Mesendoderm (in vitro differentiated cells): ENCODE data around the gene SHC3.

Experiments used
- DNase-seq: peaks from one replicate; pipeline ENCODE4 v3.0.0; 2013
- H2AK5ac ChIP-seq: 2 replicates; pipeline ENCODE4 v1.6.1; 2013; ENCODE audit warnings: low read length, inconsistent platforms
- H2BK120ac ChIP-seq: 2 replicates; pipeline ENCODE4 v1.6.1; 2013; ENCODE audit warnings: low read depth, mild to moderate bottlenecking, low read length, moderate library complexity, mixed read lengths
- H2BK15ac ChIP-seq: replicated peaks from 2 replicates; pipeline ENCODE4 v1.6.1; 2013; ENCODE audit warnings: low read depth, mild to moderate bottlenecking, moderate library complexity
- H2BK5ac ChIP-seq: 2 replicates; pipeline ENCODE4 v1.6.1; 2013; ENCODE audit warnings: low read length, inconsistent platforms
- H3K18ac ChIP-seq: 2 replicates; pipeline ENCODE4 v1.6.1; 2013; ENCODE audit warnings: mild to moderate bottlenecking, low read length, mixed read lengths
- H3K23ac ChIP-seq: one replicate; pipeline ENCODE4 v1.6.1; 2013; ENCODE audit warnings: low read length
- H3K27ac ChIP-seq: 2 replicates; pipeline ENCODE4 v1.5.1; 2013; ENCODE audit warnings: low read depth, mild to moderate bottlenecking, inconsistent platforms, low read length, moderate library complexity
- H3K27me3 ChIP-seq: 2 replicates; pipeline ENCODE4 v1.6.1; 2013; ENCODE audit warnings: low read length, control low read depth, mild to moderate bottlenecking, inconsistent platforms; ENCODE audit not compliant: insufficient read depth, poor library complexity
- H3K36me3 ChIP-seq: 2 replicates; pipeline ENCODE4 v1.6.1; 2013; ENCODE audit warnings: low read length, inconsistent platforms; ENCODE audit not compliant: control insufficient read depth, insufficient read depth
- H3K4ac ChIP-seq: one replicate; pipeline ENCODE4 v1.6.1; 2013; ENCODE audit warnings: low read depth, mild to moderate bottlenecking, low read length, moderate library complexity
- H3K4me1 ChIP-seq: 2 replicates; pipeline ENCODE4 v1.6.1; 2013; ENCODE audit warnings: low read depth, low read length, inconsistent platforms; ENCODE audit not compliant: control insufficient read depth
- H3K4me2 ChIP-seq: 2 replicates; pipeline ENCODE4 v1.6.1; 2013; ENCODE audit warnings: low read length
- H3K4me3 ChIP-seq: 2 replicates; pipeline ENCODE4 v1.5.1; 2013; ENCODE audit warnings: mild to moderate bottlenecking, low read length
- H3K56ac ChIP-seq: one replicate; pipeline ENCODE4 v1.6.1; 2013; ENCODE audit warnings: low read length
- H3K79me1 ChIP-seq: 2 replicates; pipeline ENCODE4 v1.6.1; 2013; ENCODE audit warnings: low read length, inconsistent platforms
- H3K79me2 ChIP-seq: 2 replicates; pipeline ENCODE4 v1.6.1; 2013; ENCODE audit warnings: mild to moderate bottlenecking, low read length; ENCODE audit not compliant: control insufficient read depth, insufficient read depth
- H3K9ac ChIP-seq: 2 replicates; pipeline ENCODE4 v1.6.1; 2013; ENCODE audit warnings: low read length, inconsistent platforms
- H4K5ac ChIP-seq: one replicate; pipeline ENCODE4 v1.6.1; 2013; ENCODE audit warnings: low read length
- H4K8ac ChIP-seq: one replicate; pipeline ENCODE4 v1.6.1; 2013; ENCODE audit warnings: low read depth, mild to moderate bottlenecking, control low read depth, low read length, moderate library complexity
- WGBS: extraction: QIAGEN DNeasy Blood & Tissue Kit; methylation state at CpG from one replicate; pipeline ENCODE4 v1.1.7; 2013; ENCODE audit warnings: low lambda C conversion rate, missing lambda C conversion rate; ENCODE audit not compliant: insufficient coverage; ENCODE audit errors: extremely low coverage; 5-methylcytosine and 5-hydroxymethylcytosine counted together

SHC3 gene

GRCh38 chr9:88983865-88984542, 194.6 kb downstream of the SHC3 start:
- H2AK5ac ChIP-seq: no peak overlapping the region
- no peaks in the 10 kb centered on the region for H3K27me3 ChIP-seq
- DNase-seq: no peak
- no peak overlapping the region for H2BK15ac ChIP-seq
- H2BK5ac ChIP-seq: no peak overlapping the region
- no peak overlapping the region for H3K4me2 ChIP-seq
- no peaks in the 10 kb centered on the region for H3K4me1 ChIP-seq
- H3K79me1 ChIP-seq: no peaks in the 10 kb centered on the region
- H4K8ac ChIP-seq: no peak overlapping the region
- no CpG with 5 or more reads among the region's 2 CpGs for WGBS
- H3K36me3 ChIP-seq: no peaks in the 10 kb centered on the region
- no peak overlapping the region for H3K18ac ChIP-seq
- H3K56ac ChIP-seq: no peak overlapping the region
- no peak overlapping the region for H3K9ac ChIP-seq
- H2BK120ac ChIP-seq: no peak overlapping the region
- H3K23ac ChIP-seq: no peak overlapping the region
- H3K79me2 ChIP-seq: no peaks in the 10 kb centered on the region
- H4K5ac ChIP-seq: no peak overlapping the region
- H3K4me3 ChIP-seq: no peak overlapping the region
- H3K4ac ChIP-seq: no peak overlapping the region
- H3K27ac ChIP-seq: no peak overlapping the region

DNA sequence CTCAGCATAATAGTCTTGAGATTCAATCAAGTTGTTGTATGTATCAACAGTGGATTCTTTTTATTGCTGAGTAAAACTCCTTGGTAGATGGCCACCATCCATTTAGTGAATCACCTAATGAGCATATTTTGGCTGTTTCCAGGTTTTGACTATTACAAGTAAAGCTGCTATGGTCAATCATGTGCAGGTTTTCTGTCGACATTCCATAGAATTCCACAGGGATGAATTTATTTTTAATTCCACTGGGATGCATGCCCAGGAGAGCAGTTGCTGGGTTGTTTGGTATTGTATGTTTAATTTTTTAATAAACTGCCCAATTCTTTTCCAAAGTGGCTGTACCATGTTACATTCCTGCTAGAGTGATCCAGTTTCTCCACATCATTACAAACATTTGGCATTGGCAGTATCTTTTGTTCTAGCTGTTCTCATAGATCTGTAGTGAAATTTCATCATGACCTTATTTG, 197.8 kb downstream of the SHC3 start:
- whole genome bisulfite sequencing: no CpG with 5 or more reads among the region's 1 CpG
- H3K4me2 ChIP-seq: no peak overlapping the region
- H3K56ac ChIP-seq: no peak overlapping the region
- H3K27ac ChIP-seq: no peak overlapping the region
- H3K18ac ChIP-seq: no peak overlapping the region
- no peak overlapping the region for H2BK15ac ChIP-seq
- H3K4me3 ChIP-seq: no peak overlapping the region
- H2BK120ac ChIP-seq: no peak overlapping the region
- H3K4me1 ChIP-seq: no peaks in the 10 kb centered on the region
- no peak overlapping the region for H2BK5ac ChIP-seq
- H4K8ac ChIP-seq: no peak overlapping the region
- H3K23ac ChIP-seq: no peak overlapping the region
- no peak overlapping the region for H3K4ac ChIP-seq
- H3K79me2 ChIP-seq: no peaks in the 10 kb centered on the region
- H2AK5ac ChIP-seq: no peak overlapping the region
- no peaks in the 10 kb centered on the region for H3K36me3 ChIP-seq
- H3K27me3 ChIP-seq: no peaks in the 10 kb centered on the region
- no peaks in the 10 kb centered on the region for H3K79me1 ChIP-seq
- H3K9ac ChIP-seq: no peak overlapping the region
- H4K5ac ChIP-seq: no peak overlapping the region
- DNase-seq: no peak

DNA sequence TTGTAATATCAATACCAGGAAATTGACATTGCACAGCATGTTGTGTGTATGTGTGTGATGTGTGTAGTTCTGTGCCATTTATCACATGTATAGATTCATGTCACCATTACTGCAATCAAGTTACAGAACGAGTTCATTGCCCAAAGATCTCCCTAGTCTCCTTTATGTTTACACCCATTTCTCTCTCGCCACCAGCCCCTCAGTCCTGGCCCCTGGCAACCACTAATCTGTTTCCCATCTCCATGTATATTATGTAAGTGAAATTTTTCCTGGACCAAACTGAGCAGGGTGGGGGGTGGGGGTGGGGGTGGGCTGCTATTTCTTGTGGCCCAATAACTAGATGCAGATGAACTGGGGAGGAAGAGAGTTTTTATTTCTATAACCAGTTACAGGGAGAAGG, 198.8 kb downstream of the SHC3 start:
- Histone ChIP-seq H3K79me1 (no peaks in the 10 kb centered on the region), H3K36me3 (no peaks in the 10 kb centered on the region), H3K79me2 (no peaks in the 10 kb centered on the region), H4K8ac (no peak overlapping the region), H2BK5ac (no peak overlapping the region), H3K56ac (no peak overlapping the region), H2BK120ac (no peak overlapping the region), H3K4me2 (no peak overlapping the region), H3K27ac (no peak overlapping the region), H3K18ac (no peak overlapping the region), H3K27me3 (no peaks in the 10 kb centered on the region), H3K23ac (no peak overlapping the region), H2BK15ac (no peak overlapping the region), H3K4ac (no peak overlapping the region), H3K4me1 (no peaks in the 10 kb centered on the region), H3K9ac (no peak overlapping the region), H4K5ac (no peak overlapping the region), H3K4me3 (no peak overlapping the region), H2AK5ac (no peak overlapping the region)
- no peak for DNase-seq
- no CpG with 5 or more reads among the region's 2 CpGs for WGBS

- H3K27ac ChIP-seq: no peak overlapping the region
- no peak overlapping the region for H3K23ac ChIP-seq
- H3K56ac ChIP-seq: no peak overlapping the region
- no peak overlapping the region for H3K4ac ChIP-seq
- no peak overlapping the region for H3K4me3 ChIP-seq
- no peak overlapping the region for H2BK120ac ChIP-seq
- H3K27me3 ChIP-seq: no peaks in the 10 kb centered on the region
- H4K8ac ChIP-seq: no peak overlapping the region
- no peak overlapping the region for H4K5ac ChIP-seq
- no peaks in the 10 kb centered on the region for H3K79me1 ChIP-seq
- H2BK15ac ChIP-seq: no peak overlapping the region
- no peaks in the 10 kb centered on the region for H3K36me3 ChIP-seq
- no peak overlapping the region for H2AK5ac ChIP-seq
- no peaks in the 10 kb centered on the region for H3K4me1 ChIP-seq
- no peak overlapping the region for H2BK5ac ChIP-seq
- WGBS: no CpG with 5 or more reads among the region's 2 CpGs
- no peaks in the 10 kb centered on the region for H3K79me2 ChIP-seq
- H3K9ac ChIP-seq: no peak overlapping the region
- H3K18ac ChIP-seq: no peak overlapping the region
- H3K4me2 ChIP-seq: no peak overlapping the region
- DNase-seq: no peak
Measured at GRCh38 chr9:88979021-88979420, 199.6 kb downstream of the SHC3 start.

DNA sequence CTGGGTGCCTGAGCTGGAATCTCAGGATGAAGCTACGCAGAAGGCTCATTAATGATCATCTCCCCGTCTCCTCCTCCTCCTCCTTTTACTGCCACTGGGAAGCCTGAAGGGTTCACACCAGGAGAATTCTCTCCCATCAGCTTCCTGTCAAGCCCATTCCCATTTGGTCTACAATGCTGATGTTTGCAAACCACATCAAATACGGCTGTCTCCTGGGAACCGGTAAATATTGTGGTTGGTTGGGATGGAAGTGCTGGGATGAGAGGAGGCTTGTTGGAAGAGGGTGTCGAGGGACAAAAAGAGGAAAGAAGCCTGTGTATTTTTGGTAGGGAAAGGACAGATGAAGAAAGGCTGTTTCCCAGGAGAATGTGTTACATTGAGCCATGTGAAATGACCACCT, 200.6 kb downstream of the SHC3 start:
- no peak overlapping the region for H3K27ac ChIP-seq
- no CpG with 5 or more reads among the region's 5 CpGs for WGBS
- H3K36me3 ChIP-seq: no peaks in the 10 kb centered on the region
- H3K4me1 ChIP-seq: no peaks in the 10 kb centered on the region
- H3K23ac ChIP-seq: no peak overlapping the region
- H2AK5ac ChIP-seq: no peak overlapping the region
- H3K4me2 ChIP-seq: no peak overlapping the region
- peak; percentile 47 for DNase-seq
- H2BK120ac ChIP-seq: no peak overlapping the region
- no peak overlapping the region for H3K18ac ChIP-seq
- no peak overlapping the region for H4K8ac ChIP-seq
- no peaks in the 10 kb centered on the region for H3K27me3 ChIP-seq
- no peaks in the 10 kb centered on the region for H3K79me2 ChIP-seq
- H2BK15ac ChIP-seq: no peak overlapping the region
- H3K56ac ChIP-seq: no peak overlapping the region
- no peak overlapping the region for H4K5ac ChIP-seq
- H3K9ac ChIP-seq: no peak overlapping the region
- H3K79me1 ChIP-seq: no peaks in the 10 kb centered on the region
- no peak overlapping the region for H3K4ac ChIP-seq
- H3K4me3 ChIP-seq: no peak overlapping the region
- H2BK5ac ChIP-seq: no peak overlapping the region

DNA sequence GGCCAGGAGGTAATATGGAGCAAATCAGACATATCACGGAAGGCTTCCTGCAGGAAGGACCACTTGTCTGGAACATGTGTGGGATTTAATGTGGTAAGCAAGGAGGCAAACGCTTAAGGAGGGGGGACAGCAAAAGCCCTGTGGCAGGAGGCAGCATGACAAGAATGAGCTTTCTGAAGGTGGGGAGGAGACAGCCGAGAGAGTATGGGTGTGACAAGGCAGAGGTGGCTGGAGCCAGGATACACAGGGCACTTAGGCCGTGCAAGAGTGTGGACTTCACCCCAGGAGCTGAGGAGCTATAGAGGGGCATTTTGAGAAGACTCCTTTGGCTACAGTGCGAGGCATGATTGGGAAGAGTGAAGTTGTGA, 201.7 kb downstream of the SHC3 start:
- Histone ChIP-seq H2AK5ac (no peak overlapping the region), H3K18ac (no peak overlapping the region), H3K4me2 (no peak overlapping the region), H3K27ac (no peak overlapping the region), H4K8ac (no peak overlapping the region), H3K23ac (no peak overlapping the region), H3K4me1 (no peaks in the 10 kb centered on the region), H3K79me2 (no peaks in the 10 kb centered on the region), H3K36me3 (no peaks in the 10 kb centered on the region), H2BK120ac (no peak overlapping the region), H3K27me3 (no peaks in the 10 kb centered on the region), H3K56ac (no peak overlapping the region), H3K79me1 (no peaks in the 10 kb centered on the region), H3K4ac (no peak overlapping the region), H2BK5ac (no peak overlapping the region), H3K9ac (no peak overlapping the region), H2BK15ac (no peak overlapping the region), H3K4me3 (no peak overlapping the region), H4K5ac (no peak overlapping the region)
- DNase-seq: no peak
- WGBS: no CpG with 5 or more reads among the region's 5 CpGs
